Choroid plexus epithelial cell (primary cell): ENCODE data around the gene TLE7.

Experiments
- DNase-seq: peaks from one replicate; pipeline ENCODE4 v3.0.0-alpha.2; 2010; ENCODE audit warnings: low read depth
- H3K4me3 ChIP-seq: 2 replicates; pipeline ENCODE4 v1.5.1; 2011; ENCODE audit warnings: low read depth, mild to moderate bottlenecking, control low read depth, low read length, moderate library complexity
- TF ChIP-seq, protein P1 (sequence below): conservative IDR thresholded peaks from 2 replicates; pipeline ENCODE4 v1.5.1; 2011; ENCODE audit warnings: low read depth, mild to moderate bottlenecking, control low read depth, inconsistent platforms, low read length, moderate library complexity

TLE7 gene

DNA sequence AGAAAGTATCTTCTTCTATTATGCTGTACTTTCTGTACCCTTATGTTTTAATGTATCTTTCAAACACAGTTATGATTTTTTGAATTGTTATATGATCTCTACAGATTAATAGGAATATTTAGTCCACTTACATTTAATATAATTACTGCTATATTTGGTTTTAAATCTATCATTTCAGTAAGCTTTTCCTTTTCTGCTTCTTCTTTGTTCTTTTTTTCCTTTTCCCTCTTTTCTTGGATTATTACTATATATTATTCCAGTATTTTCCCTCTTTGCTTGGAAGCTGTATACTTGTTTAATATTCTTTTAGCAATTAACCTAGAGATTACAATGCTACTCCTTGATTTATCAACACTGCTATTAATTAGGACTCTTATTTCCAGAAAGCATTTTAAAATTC lies 13.5 kb downstream of the TLE7 start:
- TF ChIP-seq, protein P1, sequence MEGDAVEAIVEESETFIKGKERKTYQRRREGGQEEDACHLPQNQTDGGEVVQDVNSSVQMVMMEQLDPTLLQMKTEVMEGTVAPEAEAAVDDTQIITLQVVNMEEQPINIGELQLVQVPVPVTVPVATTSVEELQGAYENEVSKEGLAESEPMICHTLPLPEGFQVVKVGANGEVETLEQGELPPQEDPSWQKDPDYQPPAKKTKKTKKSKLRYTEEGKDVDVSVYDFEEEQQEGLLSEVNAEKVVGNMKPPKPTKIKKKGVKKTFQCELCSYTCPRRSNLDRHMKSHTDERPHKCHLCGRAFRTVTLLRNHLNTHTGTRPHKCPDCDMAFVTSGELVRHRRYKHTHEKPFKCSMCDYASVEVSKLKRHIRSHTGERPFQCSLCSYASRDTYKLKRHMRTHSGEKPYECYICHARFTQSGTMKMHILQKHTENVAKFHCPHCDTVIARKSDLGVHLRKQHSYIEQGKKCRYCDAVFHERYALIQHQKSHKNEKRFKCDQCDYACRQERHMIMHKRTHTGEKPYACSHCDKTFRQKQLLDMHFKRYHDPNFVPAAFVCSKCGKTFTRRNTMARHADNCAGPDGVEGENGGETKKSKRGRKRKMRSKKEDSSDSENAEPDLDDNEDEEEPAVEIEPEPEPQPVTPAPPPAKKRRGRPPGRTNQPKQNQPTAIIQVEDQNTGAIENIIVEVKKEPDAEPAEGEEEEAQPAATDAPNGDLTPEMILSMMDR, result no peak
- DNase-seq, result no peak
- H3K4me3 ChIP-seq, result no peak overlapping the region

DNA sequence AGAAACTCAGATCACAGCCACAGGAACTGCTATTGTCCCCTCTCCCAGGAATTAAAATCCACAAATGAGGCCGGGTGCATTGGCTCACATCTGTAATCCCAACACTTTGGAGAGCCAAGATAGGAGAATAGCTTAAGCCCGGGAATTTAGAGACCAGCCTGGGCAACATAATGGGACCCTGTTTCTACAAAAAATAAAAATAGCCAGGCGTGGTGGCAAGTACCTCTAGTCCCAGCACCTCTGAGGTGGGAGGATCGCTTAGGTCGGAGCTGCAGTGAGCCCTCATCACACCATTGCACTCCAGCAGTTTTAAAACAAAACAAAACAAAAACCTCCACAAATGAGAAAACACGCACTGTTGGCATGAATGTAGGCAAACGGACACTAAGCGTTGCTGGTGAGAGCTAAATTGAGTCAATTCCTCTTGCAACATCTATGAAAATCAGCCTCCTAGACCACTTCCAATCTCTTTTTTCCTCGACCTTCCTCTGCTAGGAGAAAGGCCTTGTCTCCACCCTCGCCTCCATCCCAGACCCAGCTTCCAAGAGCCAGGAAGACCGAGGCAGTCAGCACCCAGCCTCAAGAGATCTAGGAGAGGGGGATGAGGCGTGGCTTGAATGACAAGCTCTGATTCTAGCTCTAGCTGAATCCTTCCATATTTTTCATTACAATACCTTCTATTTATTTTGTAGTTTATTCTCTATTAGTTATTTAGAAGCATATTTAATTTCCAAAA lies 14.8 kb downstream of the TLE7 start:
- TF ChIP-seq, protein P1, result no peak
- DNase-seq, result no peak
- H3K4me3 ChIP-seq, result no peak overlapping the region

DNA sequence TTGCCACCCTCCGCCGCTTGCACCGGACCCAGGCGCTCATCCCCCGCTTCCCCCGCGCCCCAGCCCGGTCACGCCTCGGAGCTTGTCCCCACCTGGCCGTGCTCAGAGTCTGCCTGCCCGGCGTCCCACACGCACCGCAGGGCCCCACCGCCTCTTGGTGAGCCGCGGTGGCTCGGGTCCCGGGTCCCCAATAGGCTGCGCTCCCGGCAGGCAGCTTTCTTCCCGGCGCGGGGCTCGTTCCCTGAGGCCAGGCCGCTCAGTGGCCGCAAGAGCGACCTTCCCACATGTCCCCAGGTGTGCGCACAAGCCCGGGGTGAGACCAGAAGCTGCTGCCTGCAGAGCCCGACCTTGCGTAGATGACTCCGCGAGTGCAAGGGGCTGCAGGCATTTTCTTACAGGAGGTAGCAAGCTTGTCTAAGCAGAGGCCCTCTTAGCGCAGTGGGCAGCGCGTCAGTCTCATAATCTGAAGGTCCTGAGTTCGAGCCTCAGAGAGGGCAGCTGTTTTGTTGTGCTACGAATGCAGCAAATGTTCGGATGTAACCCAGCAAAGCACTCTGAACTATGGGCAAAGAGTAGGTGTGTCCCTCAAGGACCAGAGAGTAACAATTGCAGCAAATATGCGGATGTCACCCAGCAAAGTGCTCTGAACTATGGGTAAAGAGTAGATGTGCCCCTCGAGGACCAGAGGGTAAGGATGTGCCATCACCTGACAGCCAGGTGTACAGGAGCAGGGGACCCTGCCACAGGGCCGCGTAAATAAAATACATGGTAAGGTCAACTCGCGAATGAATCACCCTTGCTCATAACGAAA lies 15.6 kb downstream of the TLE7 start:
- H3K4me3 ChIP-seq, result peak overlapping the region; percentile 49
- peak; percentile 87 for DNase-seq
- TF ChIP-seq, protein P1, result no peak

DNA sequence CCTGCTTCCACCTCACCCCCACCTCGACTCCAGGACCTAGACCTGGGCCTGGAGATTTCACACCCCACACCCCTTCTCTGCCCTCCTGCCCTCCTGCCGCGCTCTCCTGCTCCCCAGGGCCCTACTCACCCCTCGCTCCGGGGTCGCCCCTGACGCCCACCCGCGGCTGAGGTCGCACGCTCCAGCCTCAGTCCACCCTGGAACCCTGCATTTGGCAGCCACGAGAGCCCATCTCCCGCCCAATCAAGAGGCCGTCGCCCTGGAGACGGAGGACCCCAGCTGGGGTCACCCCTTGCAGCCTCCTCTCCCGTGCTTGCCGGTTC lies 16.1 kb downstream of the TLE7 start:
- H3K4me3 ChIP-seq, result peak overlapping the region; percentile 49
- TF ChIP-seq, protein P1, result no peak
- no peak for DNase-seq

DNA sequence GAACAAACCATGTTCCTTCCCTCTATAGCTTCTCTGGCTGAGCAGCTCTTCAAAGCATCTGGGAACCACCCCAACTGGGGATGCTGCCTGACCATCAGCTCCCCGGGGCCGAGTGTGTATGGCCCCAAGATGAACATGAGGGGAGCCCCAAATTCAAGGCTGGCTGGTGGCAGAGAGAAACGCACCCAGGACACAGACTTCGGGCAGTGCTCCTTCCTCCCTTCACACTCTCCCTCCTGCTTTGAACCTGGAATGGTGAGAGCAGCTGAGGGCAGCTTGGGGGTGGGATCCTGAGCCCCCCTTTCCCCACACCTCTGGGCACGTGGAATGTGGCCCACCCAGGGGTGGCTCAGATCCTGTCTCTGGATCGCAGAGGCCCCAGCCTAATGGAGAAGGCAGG lies 17.2 kb downstream of the TLE7 start:
- no peak for DNase-seq
- no peak overlapping the region for H3K4me3 ChIP-seq
- TF ChIP-seq, protein P1, result no peak

DNA sequence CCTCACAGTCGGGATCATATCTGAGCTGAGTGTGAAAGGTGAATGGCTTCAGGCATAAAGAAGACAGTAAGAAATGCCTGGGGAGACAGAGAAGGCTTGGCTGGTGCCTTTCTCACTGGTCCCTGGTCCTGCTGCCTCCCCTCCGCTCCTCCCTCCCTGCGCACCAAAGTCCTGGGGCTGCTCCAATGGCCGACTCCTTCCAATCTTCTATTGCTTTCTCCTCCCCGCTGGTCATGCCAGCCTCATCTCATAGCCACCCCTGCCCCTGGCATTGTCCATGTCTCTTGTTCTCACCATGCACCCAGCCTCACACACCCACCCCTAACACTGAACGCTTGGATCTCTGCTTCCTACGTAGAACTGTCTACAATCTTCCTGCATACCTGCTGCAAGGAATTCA lies 18.0 kb downstream of the TLE7 start:
- no peak overlapping the region for H3K4me3 ChIP-seq
- TF ChIP-seq, protein P1, result no peak
- DNase-seq, result no peak
